ENCODE data around the gene ANO2.

DNA sequence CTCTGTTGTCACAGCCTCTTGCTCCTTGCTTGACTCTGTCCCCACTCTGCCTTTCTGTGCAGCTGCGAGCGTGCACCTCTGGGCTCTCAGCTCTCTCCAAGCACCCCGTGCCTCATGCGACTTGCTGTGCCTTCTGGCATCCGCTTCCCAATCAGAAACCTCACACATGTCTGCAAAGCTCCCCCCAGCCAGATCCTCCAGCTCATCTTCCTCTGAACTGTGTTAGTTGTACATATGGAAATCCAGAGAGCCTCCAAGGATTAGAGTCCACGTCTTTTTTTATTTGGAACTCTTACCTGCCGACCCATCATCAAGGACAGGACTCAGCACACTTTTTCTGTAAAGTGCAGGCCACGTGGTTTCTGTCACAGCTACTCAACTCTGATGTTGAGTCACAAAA is 70.5 kb downstream of the ANO2 start:
- TF ChIP-seq POLR2AphosphoS5 (IDR thresholded peaks at IDR 0.05) (no peak), POLR2A (IDR thresholded peaks at IDR 0.05) (no peak), EP300 (IDR thresholded peaks at IDR 0.05; ENCODE audit: low read depth) (no peak)
- TF ChIP-seq, protein P1, sequence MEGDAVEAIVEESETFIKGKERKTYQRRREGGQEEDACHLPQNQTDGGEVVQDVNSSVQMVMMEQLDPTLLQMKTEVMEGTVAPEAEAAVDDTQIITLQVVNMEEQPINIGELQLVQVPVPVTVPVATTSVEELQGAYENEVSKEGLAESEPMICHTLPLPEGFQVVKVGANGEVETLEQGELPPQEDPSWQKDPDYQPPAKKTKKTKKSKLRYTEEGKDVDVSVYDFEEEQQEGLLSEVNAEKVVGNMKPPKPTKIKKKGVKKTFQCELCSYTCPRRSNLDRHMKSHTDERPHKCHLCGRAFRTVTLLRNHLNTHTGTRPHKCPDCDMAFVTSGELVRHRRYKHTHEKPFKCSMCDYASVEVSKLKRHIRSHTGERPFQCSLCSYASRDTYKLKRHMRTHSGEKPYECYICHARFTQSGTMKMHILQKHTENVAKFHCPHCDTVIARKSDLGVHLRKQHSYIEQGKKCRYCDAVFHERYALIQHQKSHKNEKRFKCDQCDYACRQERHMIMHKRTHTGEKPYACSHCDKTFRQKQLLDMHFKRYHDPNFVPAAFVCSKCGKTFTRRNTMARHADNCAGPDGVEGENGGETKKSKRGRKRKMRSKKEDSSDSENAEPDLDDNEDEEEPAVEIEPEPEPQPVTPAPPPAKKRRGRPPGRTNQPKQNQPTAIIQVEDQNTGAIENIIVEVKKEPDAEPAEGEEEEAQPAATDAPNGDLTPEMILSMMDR (IDR thresholded peaks at IDR 0.05) = no peak

Measured in transverse colon (tissue), 4 donors.